Loucy (cell line): ENCODE data around the gene HAO2.

Source experiments
- H2AFZ ChIP-seq: fragments of 200-600 bp; sonication (generic); 2 replicates; pipeline ENCODE4 v1.6.0; 2016; ENCODE audit warnings: antibody characterized with exemption, mild to moderate bottlenecking, low read length, moderate library complexity
- H3F3A ChIP-seq: fragments of 200-600 bp; 2 replicates; pipeline ENCODE4 v1.6.0; 2016; ENCODE audit warnings: antibody characterized with exemption, low read depth, mild to moderate bottlenecking
- H3K27me3 ChIP-seq: fragments of 200-600 bp; sonication (generic); 2 replicates; pipeline ENCODE4 v1.6.1; 2014; ENCODE audit warnings: low read length, mild to moderate bottlenecking; ENCODE audit not compliant: insufficient read depth, poor library complexity, severe bottlenecking
- H3K36me3 ChIP-seq: fragments of 200-600 bp; sonication (generic); 2 replicates; pipeline ENCODE4 v1.6.1; 2016; ENCODE audit warnings: low read length; ENCODE audit not compliant: insufficient read depth
- H3K4me1 ChIP-seq: fragments of 200-600 bp; sonication (generic); 2 replicates; pipeline ENCODE4 v1.5.1; 2014; ENCODE audit warnings: low read length, mild to moderate bottlenecking; ENCODE audit not compliant: insufficient read depth, poor library complexity, severe bottlenecking
- H3K4me2 ChIP-seq: fragments of 200-600 bp; sonication (generic); 2 replicates; pipeline ENCODE4 v1.6.0; 2014; ENCODE audit warnings: antibody characterized with exemption, low read length, low read depth, mild to moderate bottlenecking; ENCODE audit not compliant: poor library complexity, severe bottlenecking
- H3K4me3 ChIP-seq: fragments of 200-600 bp; sonication (generic); 2 replicates; pipeline ENCODE4 v1.5.1; 2014; ENCODE audit warnings: low read length, mild to moderate bottlenecking, mixed read lengths; ENCODE audit not compliant: poor library complexity, severe bottlenecking
- H3K79me2 ChIP-seq: fragments of 200-600 bp; sonication (generic); 2 replicates; pipeline ENCODE4 v1.6.1; 2014; ENCODE audit warnings: low read length; ENCODE audit not compliant: insufficient read depth
- H3K9ac ChIP-seq: fragments of 200-600 bp; sonication (generic); 2 replicates; pipeline ENCODE4 v1.6.0; 2014; ENCODE audit warnings: mild to moderate bottlenecking, low read depth, low read length, moderate library complexity; ENCODE audit not compliant: poor library complexity, severe bottlenecking
- H3K9me2 ChIP-seq: fragments of 200-600 bp; sonication (generic); replicated peaks from 2 replicates; pipeline ENCODE4 v1.6.1; 2016; ENCODE audit warnings: low read depth, low read length, mixed read lengths
- H3K9me3 ChIP-seq: fragments of 200-600 bp; sonication (generic); 2 replicates; pipeline ENCODE4 v1.6.1; 2014; ENCODE audit warnings: mild to moderate bottlenecking, antibody characterized with exemption, low read length, low read depth; ENCODE audit not compliant: insufficient read depth
- H4K20me1 ChIP-seq: fragments of 200-600 bp; sonication (generic); 2 replicates; pipeline ENCODE4 v1.6.0; 2014; ENCODE audit warnings: antibody characterized with exemption, low read length, mild to moderate bottlenecking; ENCODE audit not compliant: insufficient read depth, poor library complexity, severe bottlenecking
- CTCF ChIP-seq: fragments of 200-600 bp; sonication (generic); conservative IDR thresholded peaks from 2 replicates; pipeline ENCODE4 v1.5.1; 2014; ENCODE audit warnings: mild to moderate bottlenecking, antibody characterized with exemption, low read length
- EZH2phosphoT487 ChIP-seq: fragments of 200-600 bp; IDR thresholded peaks from 2 replicates; pipeline ENCODE4 v1.6.1; 2018; ENCODE audit warnings: antibody characterized with exemption, mild to moderate bottlenecking, moderate library complexity, borderline replicate concordance

Gene HAO2

GRCh38 chr1:119358636-119359035 is 9.9 kb upstream of the HAO2 start:
- no peaks in the 10 kb centered on the region for H3F3A ChIP-seq
- H2AFZ ChIP-seq: no peak overlapping the region
- TF ChIP-seq EZH2phosphoT487: no peak
- TF ChIP-seq CTCF: no peak
- no peaks in the 10 kb centered on the region for H3K4me1 ChIP-seq
- no peak overlapping the region for H3K4me3 ChIP-seq
- H3K27me3 ChIP-seq: no peaks in the 10 kb centered on the region
- H3K9ac ChIP-seq: no peak overlapping the region
- no peaks in the 10 kb centered on the region for H3K9me2 ChIP-seq
- no peaks in the 10 kb centered on the region for H4K20me1 ChIP-seq
- H3K9me3 ChIP-seq: no peaks in the 10 kb centered on the region
- no peaks in the 10 kb centered on the region for H3K36me3 ChIP-seq
- no peaks in the 10 kb centered on the region for H3K79me2 ChIP-seq
- no peak overlapping the region for H3K4me2 ChIP-seq

- no peaks in the 10 kb centered on the region for H4K20me1 ChIP-seq
- no peaks in the 10 kb centered on the region for H3F3A ChIP-seq
- H3K9me2 ChIP-seq: no peaks in the 10 kb centered on the region
- TF ChIP-seq EZH2phosphoT487 (no peak), CTCF (no peak)
- H3K9ac ChIP-seq: no peak overlapping the region
- H2AFZ ChIP-seq: no peak overlapping the region
- H3K9me3 ChIP-seq: no peaks in the 10 kb centered on the region
- no peak overlapping the region for H3K4me2 ChIP-seq
- H3K36me3 ChIP-seq: no peaks in the 10 kb centered on the region
- no peaks in the 10 kb centered on the region for H3K79me2 ChIP-seq
- no peaks in the 10 kb centered on the region for H3K4me1 ChIP-seq
- no peaks in the 10 kb centered on the region for H3K27me3 ChIP-seq
- no peak overlapping the region for H3K4me3 ChIP-seq
Observed at GRCh38 chr1:119359730-119360129, 8.9 kb upstream of the HAO2 start.

- Histone ChIP-seq H3K9me2 (no peaks in the 10 kb centered on the region), H3F3A (no peaks in the 10 kb centered on the region), H3K9me3 (no peaks in the 10 kb centered on the region), H3K79me2 (no peaks in the 10 kb centered on the region), H4K20me1 (no peaks in the 10 kb centered on the region), H3K36me3 (no peaks in the 10 kb centered on the region), H3K27me3 (no peaks in the 10 kb centered on the region), H3K4me1 (no peaks in the 10 kb centered on the region), H2AFZ (no peak overlapping the region), H3K9ac (no peak overlapping the region), H3K4me3 (no peak overlapping the region), H3K4me2 (no peak overlapping the region)
- TF ChIP-seq CTCF: no peak
- no peak for TF ChIP-seq EZH2phosphoT487
Observed at GRCh38 chr1:119361205-119361604, 7.4 kb upstream of the HAO2 start.
